HG02943 (cell line): Measurements from ENCODE around the gene CEP20.
A peak's percentile ranks its signal among the peaks of the same experiment; 100 is the strongest.
"Not testable (repeated sequence)": the region's sequence is repeated elsewhere in the genome, so short reads cannot be mapped to it uniquely, and the experiment has no call there.

Source experiments
- ATAC-seq: cut with Tn5 transposase; IDR thresholded peaks from one replicate; pipeline ENCODE4 v1.9.1; 2021; ENCODE audit warnings: mild to moderate bottlenecking, low read depth, moderate library complexity; ENCODE audit not compliant: unreplicated experiment

CEP20 gene

GRCh38 chr16:15888072-15888976 is at the start of gene CEP20:
Gene CEP20 (minus strand): TSS chr16:15888603. CDS start chr16:15888585, 18 bp downstream.
- ATAC-seq, result peak; percentile 96

GRCh38 chr16:15936809-15937208 is 48.4 kb upstream of the CEP20 start:
- ATAC-seq, result not testable (repeated sequence)

GRCh38 chr16:15934991-15935390 is 46.6 kb upstream of the CEP20 start:
- no peak for ATAC-seq

GRCh38 chr16:15933781-15934180 is 45.4 kb upstream of the CEP20 start:
- ATAC-seq, result no peak

- ATAC-seq, result no peak
Observed at GRCh38 chr16:15932939-15933338, 44.5 kb upstream of the CEP20 start.

GRCh38 chr16:15928261-15929104 is 40.1 kb upstream of the CEP20 start:
- no peak for ATAC-seq

GRCh38 chr16:15925631-15926030 is 37.2 kb upstream of the CEP20 start:
- ATAC-seq, result no peak

- ATAC-seq, result no peak
Observed at GRCh38 chr16:15924996-15925395, 36.6 kb upstream of the CEP20 start.

- no peak for ATAC-seq
Observed at GRCh38 chr16:15919331-15919730, 30.9 kb upstream of the CEP20 start.

- ATAC-seq, result not testable (repeated sequence)
Observed at GRCh38 chr16:15918314-15918713, 29.9 kb upstream of the CEP20 start.

GRCh38 chr16:15916323-15916722 is 27.9 kb upstream of the CEP20 start:
- ATAC-seq, result no peak

- ATAC-seq, result no peak
Observed at GRCh38 chr16:15915555-15916081, 27.2 kb upstream of the CEP20 start.

GRCh38 chr16:15913046-15913698 is 24.8 kb upstream of the CEP20 start:
- ATAC-seq, result no peak

GRCh38 chr16:15911198-15911597 is 22.8 kb upstream of the CEP20 start:
- ATAC-seq, result no peak

- ATAC-seq, result peak; percentile 86
Observed at GRCh38 chr16:15907863-15908478, 19.6 kb upstream of the CEP20 start.

- no peak for ATAC-seq
Observed at GRCh38 chr16:15906439-15906838, 18.0 kb upstream of the CEP20 start.

- ATAC-seq, result no peak
Observed at GRCh38 chr16:15903960-15904359, 15.6 kb upstream of the CEP20 start.

GRCh38 chr16:15900901-15901500 is 12.6 kb upstream of the CEP20 start:
- ATAC-seq, result no peak

GRCh38 chr16:15900357-15900756 is 12.0 kb upstream of the CEP20 start:
- no peak for ATAC-seq
